RWPE1 (cell line): Measurements from ENCODE around the gene FRMD8.

Experiments used
- CTCF ChIA-PET: fragments of 350-600 bp; sonication (Branson Sonifier 250); formaldehyde crosslinking; extraction: SDS; loops from one replicate; lab custom pipeline; 2021; lab: Yijun Ruan, JAX
- POLR2A ChIA-PET: fragments of 400-600 bp; formaldehyde crosslinking; extraction: SDS; loops from one replicate; lab custom pipeline; 2020; ENCODE audit warnings: antibody characterized with exemption; ENCODE audit not compliant: low non-redundant PET; lab: Yijun Ruan, JAX
- DNase-seq: peaks from one replicate; pipeline ENCODE4 v3.0.0; 2012; ENCODE audit warnings: low spot score
- H3K27ac ChIP-seq: fragments of 450-650 bp; 2 replicates; pipeline ENCODE4 v1.5.1; 2017
- TF ChIP-seq, protein P1 (sequence below): fragments of 450-650 bp; conservative IDR thresholded peaks from 2 replicates; pipeline ENCODE4 v1.5.1; 2017; ENCODE audit warnings: low read depth, mild to moderate bottlenecking

FRMD8 gene

DNA sequence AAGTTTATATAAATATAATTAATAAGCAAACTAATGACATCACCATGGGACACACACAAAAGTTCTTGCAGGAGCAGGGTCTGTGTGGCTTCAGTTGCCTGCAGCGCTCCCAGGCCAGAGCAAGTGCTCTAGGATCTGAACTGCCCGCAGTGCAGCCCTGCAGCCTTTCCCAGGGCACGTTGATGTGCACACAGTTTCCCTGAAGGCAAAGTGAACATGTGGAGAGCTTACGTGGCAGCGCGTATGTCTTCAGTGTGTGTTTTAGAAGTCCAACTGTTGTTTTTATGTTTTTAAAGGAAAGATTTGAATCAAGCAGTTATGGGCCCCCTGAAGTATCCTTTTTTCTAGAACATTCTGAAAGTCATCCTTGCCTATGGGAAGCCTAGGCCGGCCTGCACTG lies 33.1 kb upstream of the FRMD8 start:
- DNase-seq, result no peak
- peak overlapping the region; percentile 72 for H3K27ac ChIP-seq
- TF ChIP-seq, protein P1, sequence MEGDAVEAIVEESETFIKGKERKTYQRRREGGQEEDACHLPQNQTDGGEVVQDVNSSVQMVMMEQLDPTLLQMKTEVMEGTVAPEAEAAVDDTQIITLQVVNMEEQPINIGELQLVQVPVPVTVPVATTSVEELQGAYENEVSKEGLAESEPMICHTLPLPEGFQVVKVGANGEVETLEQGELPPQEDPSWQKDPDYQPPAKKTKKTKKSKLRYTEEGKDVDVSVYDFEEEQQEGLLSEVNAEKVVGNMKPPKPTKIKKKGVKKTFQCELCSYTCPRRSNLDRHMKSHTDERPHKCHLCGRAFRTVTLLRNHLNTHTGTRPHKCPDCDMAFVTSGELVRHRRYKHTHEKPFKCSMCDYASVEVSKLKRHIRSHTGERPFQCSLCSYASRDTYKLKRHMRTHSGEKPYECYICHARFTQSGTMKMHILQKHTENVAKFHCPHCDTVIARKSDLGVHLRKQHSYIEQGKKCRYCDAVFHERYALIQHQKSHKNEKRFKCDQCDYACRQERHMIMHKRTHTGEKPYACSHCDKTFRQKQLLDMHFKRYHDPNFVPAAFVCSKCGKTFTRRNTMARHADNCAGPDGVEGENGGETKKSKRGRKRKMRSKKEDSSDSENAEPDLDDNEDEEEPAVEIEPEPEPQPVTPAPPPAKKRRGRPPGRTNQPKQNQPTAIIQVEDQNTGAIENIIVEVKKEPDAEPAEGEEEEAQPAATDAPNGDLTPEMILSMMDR, result no peak
- ChIA-PET CTCF (interaction anchor here (0.6 to 1.7 kb wide), 7 partner anchors 11 to 113 kb away, joined by 3 to 5 read pairs (median 4); no protein-coding TSS in a partner anchor), POLR2A (no interaction called here)

DNA sequence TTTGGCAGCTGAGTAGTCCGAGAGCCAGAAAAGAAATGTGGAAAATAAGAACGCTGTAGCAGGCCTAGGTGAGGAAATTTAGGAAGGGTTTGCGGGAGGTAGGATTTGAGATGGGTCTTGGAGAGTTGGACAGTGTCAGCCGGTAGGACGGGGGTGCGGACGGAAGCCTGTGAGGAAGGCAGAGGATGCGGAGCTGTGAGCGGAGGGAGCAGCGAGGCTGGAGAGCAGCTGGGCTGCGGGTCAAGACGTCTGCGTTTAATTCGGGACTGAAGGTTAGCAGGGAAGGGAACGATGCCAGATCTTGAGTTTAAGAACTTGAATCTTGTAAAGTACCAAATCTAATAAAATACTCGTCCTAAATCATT lies 32.6 kb upstream of the FRMD8 start:
- H3K27ac ChIP-seq, result peak overlapping the region; percentile 72
- CTCF ChIA-PET, result interaction anchor here (0.9 kb wide), 1 partner anchor 39 kb away, joined by 4 read pairs; no protein-coding TSS in a partner anchor
- TF ChIP-seq, protein P1, result no peak
- DNase-seq, result no peak
- POLR2A ChIA-PET, result no interaction called here

DNA sequence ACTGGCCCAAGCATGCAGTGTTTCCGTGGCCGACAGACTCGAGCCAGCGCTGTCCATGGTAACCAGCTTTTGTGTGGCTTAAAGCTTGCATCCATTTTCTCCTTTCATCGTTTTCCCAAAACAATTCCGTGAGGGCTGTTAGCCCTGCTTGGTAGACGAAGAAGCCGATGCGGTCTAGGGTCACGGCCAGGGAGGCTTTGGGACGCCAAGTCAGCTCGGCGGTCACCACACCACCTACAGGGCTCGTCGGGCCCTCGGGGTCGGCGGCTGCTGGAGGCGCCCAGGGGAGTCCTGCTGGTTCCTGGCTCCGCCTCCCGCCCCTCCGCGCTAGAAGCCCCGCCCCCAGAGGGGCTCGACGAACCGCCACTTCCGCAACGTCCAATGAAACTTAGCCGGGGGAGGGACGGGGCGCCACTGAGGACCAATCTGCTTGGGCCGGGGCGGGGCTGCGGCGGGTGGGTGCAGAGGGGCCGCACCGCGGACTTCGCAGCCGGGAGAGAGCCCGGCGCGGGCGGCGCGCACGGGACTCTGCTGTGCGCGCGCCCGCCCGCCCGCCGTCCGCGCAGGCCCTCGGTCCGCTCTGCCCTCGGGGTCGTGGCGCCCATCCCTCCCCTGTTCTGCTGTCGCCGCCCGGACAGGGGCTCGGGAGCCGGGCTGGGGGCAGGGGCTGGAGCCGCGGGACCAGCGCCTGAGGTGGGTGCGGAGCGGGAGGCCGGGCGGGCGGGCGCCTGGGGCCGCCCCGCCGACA lies 32.0 kb upstream of the FRMD8 start, which contains the start of gene TIGD3:
TIGD3 (plus strand) TSS at position 487 of the 748 bp plus-strand sequence. CDS start 1,058 bp downstream, outside the sequence.
- TF ChIP-seq, protein P1, result no peak
- ChIA-PET CTCF (interaction anchor here (0.9 kb wide), 1 partner anchor 39 kb away, joined by 4 read pairs; no protein-coding TSS in a partner anchor), POLR2A (no interaction called here)
- peak; percentile 99 for DNase-seq
- H3K27ac ChIP-seq, result peak within 1 kb of the TSS; percentile 72

DNA sequence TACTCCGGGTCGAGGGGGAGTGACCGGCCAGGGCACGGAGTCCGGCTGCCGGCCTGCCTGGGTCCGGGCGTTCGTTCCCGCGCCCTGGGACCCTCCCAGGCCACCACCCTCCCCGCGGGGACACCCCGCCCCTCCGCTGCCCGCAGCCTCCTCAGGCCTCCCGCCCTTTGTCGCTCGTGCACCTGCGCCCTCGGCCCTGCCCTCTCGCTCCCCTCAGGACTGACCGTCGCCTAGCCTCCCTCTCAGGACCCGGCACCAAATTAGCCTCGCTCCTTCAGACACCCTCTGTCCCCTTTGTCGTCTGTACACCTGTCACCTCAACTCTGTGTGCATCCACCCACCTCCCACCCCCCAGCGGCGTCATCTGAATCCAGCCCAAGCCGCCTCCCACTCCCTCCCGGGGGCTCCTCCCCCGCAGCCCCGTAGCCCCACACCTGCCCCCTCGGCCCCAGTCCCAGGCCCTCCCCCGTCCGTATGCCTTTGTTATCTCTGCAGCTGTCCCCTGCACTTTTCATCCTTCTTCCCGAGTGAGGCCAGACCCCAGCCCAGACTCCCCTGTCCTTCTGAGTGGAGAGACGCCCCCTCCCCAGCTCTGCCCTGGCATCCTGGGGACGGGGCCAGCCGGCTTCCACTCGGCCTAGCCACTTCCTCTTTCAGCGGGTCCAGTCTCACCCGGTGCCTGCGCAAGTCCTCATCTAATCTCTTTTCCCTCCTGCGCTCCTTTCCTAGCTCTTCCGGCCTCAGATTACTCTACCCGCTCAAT lies 31.2 kb upstream of the FRMD8 start:
- ChIA-PET POLR2A (interaction anchor here (0.7 kb wide), 1 partner anchor 27 kb away, joined by 3 read pairs; the partner anchor contains the start of gene SLC25A45), CTCF (interaction anchor here (0.8 kb wide), 1 partner anchor 166 kb away, joined by 5 read pairs; no protein-coding TSS in a partner anchor)

DNA sequence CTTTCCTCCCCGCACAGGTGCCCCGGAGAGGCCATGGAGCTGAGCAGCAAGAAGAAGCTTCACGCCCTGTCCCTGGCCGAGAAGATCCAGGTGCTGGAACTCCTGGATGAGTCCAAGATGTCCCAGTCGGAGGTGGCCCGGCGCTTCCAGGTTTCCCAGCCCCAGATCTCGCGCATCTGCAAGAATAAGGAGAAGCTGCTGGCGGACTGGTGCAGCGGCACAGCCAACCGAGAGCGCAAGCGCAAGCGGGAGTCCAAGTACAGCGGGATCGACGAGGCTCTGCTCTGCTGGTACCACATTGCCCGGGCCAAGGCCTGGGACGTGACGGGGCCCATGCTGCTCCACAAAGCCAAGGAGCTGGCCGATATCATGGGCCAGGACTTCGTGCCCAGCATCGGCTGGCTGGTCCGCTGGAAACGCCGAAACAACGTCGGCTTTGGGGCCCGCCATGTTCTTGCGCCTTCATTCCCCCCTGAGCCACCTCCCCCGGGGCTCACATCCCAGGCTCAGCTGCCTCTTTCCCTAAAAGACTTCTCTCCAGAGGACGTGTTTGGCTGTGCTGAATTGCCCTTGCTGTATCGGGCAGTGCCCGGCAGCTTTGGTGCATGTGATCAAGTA lies 30.6 kb upstream of the FRMD8 start:
- DNase-seq, result no peak
- ChIA-PET CTCF (interaction anchor here (0.8 kb wide), 1 partner anchor 165 kb away, joined by 5 read pairs; no protein-coding TSS in a partner anchor), POLR2A (interaction anchor here (0.5 to 0.7 kb wide), 2 partner anchors 24 to 27 kb away, joined by 3 read pairs; partner anchors contain the start of gene SLC25A45)
- TF ChIP-seq, protein P1, result no peak
- no peak overlapping the region for H3K27ac ChIP-seq

More for the DNA sequence above, 31.2 kb upstream of the FRMD8 start:
- TF ChIP-seq, protein P1, result no peak
- no peak for DNase-seq
- peak overlapping the region; percentile 72 for H3K27ac ChIP-seq
